IMR-90 (cell line): Measurements from ENCODE around the gene TMEM82. TPM values are rescaled to one million over a fixed set of nuclear protein-coding genes. Genes with fewer than 3 reads are reported as not detected.
A peak's percentile ranks its signal among the peaks of the same experiment; 100 is the strongest.

Experiments used
- ATAC-seq: fragments of 200-7000 bp; cut with Tn5 transposase; 2 replicates; pipeline ENCODE4 v1.9.1; 2020; ENCODE audit warnings: low read depth, mild to moderate bottlenecking, moderate library complexity
- BruUV-seq: library from RNA; stranded (reverse); fragments of 400-500 nt; replicated peaks from 2 replicates; lab custom pipeline; 2021; lab: Mats Ljungman, UMichigan
- CTCF ChIA-PET: fragments of 300-600 bp; formaldehyde crosslinking; extraction: SDS; loops from one replicate; lab custom pipeline; 2021; ENCODE audit warnings: antibody characterized with exemption; lab: Yijun Ruan, JAX
- POLR2A ChIA-PET: fragments of 300-600 bp; sonication (Branson Sonifier 250); formaldehyde crosslinking; loops from one replicate; lab custom pipeline; 2022; ENCODE audit warnings: antibody characterized with exemption; ENCODE audit not compliant: unreplicated experiment; lab: Charles Lee
- DNase-seq: peaks from one replicate; pipeline ENCODE4 v3.0.0; 2013
- H2AFZ ChIP-seq: replicated peaks from 2 replicates; pipeline ENCODE3; 2013; ENCODE audit warnings: low read length, mild to moderate bottlenecking; ENCODE audit not compliant: poor library complexity
- H2AK5ac ChIP-seq: 2 replicates; pipeline ENCODE4 v1.6.1; 2013; ENCODE audit warnings: low read depth, low read length, inconsistent platforms
- H2AK9ac ChIP-seq: replicated peaks from 2 replicates; pipeline ENCODE3; 2013; ENCODE audit warnings: mild to moderate bottlenecking, low read depth, low read length, moderate library complexity; ENCODE audit not compliant: poor library complexity
- H2BK120ac ChIP-seq: 2 replicates; pipeline ENCODE4 v1.6.1; 2013; ENCODE audit warnings: low read depth, low read length, inconsistent platforms
- H2BK15ac ChIP-seq: 3 replicates; pipeline ENCODE4 v1.6.1; 2013; ENCODE audit warnings: low read depth, low read length, inconsistent platforms
- H2BK20ac ChIP-seq: 2 replicates; pipeline ENCODE4 v1.6.1; 2013; ENCODE audit warnings: low read depth, mild to moderate bottlenecking, inconsistent platforms, low read length, moderate library complexity
- H2BK5ac ChIP-seq: 2 replicates; pipeline ENCODE4 v1.6.1; 2013; ENCODE audit warnings: mild to moderate bottlenecking, low read depth, low read length, inconsistent platforms; ENCODE audit not compliant: poor library complexity, severe bottlenecking
- H3K14ac ChIP-seq: replicated peaks from 2 replicates; pipeline ENCODE4 v1.6.1; 2013; ENCODE audit warnings: low read depth, low read length, inconsistent platforms
- H3K18ac ChIP-seq: 2 replicates; pipeline ENCODE4 v1.6.1; 2013; ENCODE audit warnings: low read depth, low read length, control low read depth
- H3K23ac ChIP-seq: 2 replicates; pipeline ENCODE4 v1.6.1; 2013; ENCODE audit warnings: low read depth, low read length, inconsistent platforms
- H3K27ac ChIP-seq: 2 replicates; pipeline ENCODE4 v1.5.1; 2013; ENCODE audit warnings: mild to moderate bottlenecking, control low read depth, low read length; ENCODE audit not compliant: insufficient read depth
- H3K27me3 ChIP-seq: 2 replicates; pipeline ENCODE4 v1.6.1; 2013; ENCODE audit warnings: low read length; ENCODE audit not compliant: control insufficient read depth, insufficient read depth
- H3K36me3 ChIP-seq: 2 replicates; pipeline ENCODE4 v1.6.1; 2013; ENCODE audit warnings: low read length, mixed read lengths; ENCODE audit not compliant: control insufficient read depth, insufficient read depth
- H3K4ac ChIP-seq: 2 replicates; pipeline ENCODE4 v1.6.1; 2013; ENCODE audit warnings: low read depth, low read length, inconsistent platforms
- H3K4me1 ChIP-seq: 2 replicates; pipeline ENCODE4 v1.6.1; 2013; ENCODE audit warnings: low read length, mixed read lengths; ENCODE audit not compliant: control insufficient read depth, insufficient read depth
- H3K4me2 ChIP-seq: 2 replicates; pipeline ENCODE4 v1.6.1; 2013; ENCODE audit warnings: low read depth, mild to moderate bottlenecking, control low read depth, low read length, moderate library complexity
- H3K4me3 ChIP-seq: 2 replicates; pipeline ENCODE4 v1.5.1; 2013; ENCODE audit warnings: low read depth, mild to moderate bottlenecking, control low read depth, low read length, moderate library complexity; ENCODE audit not compliant: insufficient read depth
- H3K56ac ChIP-seq: 2 replicates; pipeline ENCODE4 v1.6.1; 2013; ENCODE audit warnings: low read length, inconsistent platforms; ENCODE audit not compliant: insufficient read depth; ENCODE audit errors: extremely low read depth
- H3K79me1 ChIP-seq, 2 experiments: 2 replicates each; pipeline ENCODE4 v1.6.1; 2013; ENCODE audit warnings: low read length in 2 of 2, inconsistent platforms in 1 of 2, low read depth in 1 of 2
- H3K9ac ChIP-seq: 2 replicates; pipeline ENCODE4 v1.6.1; 2013; ENCODE audit warnings: low read depth, low read length, control low read depth
- H3K9me1 ChIP-seq: 2 replicates; pipeline ENCODE4 v1.6.1; 2013; ENCODE audit warnings: low read length, inconsistent platforms; ENCODE audit not compliant: insufficient read depth
- H3K9me3 ChIP-seq: 2 replicates; pipeline ENCODE4 v1.6.1; 2013; ENCODE audit warnings: low read length; ENCODE audit not compliant: control insufficient read depth, insufficient read depth
- H4K20me1 ChIP-seq: 2 replicates; pipeline ENCODE4 v1.6.1; 2013; ENCODE audit warnings: low read length, inconsistent platforms; ENCODE audit not compliant: insufficient read depth
- H4K5ac ChIP-seq: 2 replicates; pipeline ENCODE4 v1.6.1; 2013; ENCODE audit warnings: mild to moderate bottlenecking, low read depth, low read length, control low read depth
- H4K8ac ChIP-seq, 2 experiments: 2 replicates each; pipeline ENCODE4 v1.6.1; 2013; ENCODE audit warnings: low read depth in 2 of 2, low read length in 2 of 2, control low read depth in 1 of 2, inconsistent platforms in 1 of 2
- H4K91ac ChIP-seq: 2 replicates; pipeline ENCODE4 v1.6.1; 2013; ENCODE audit warnings: low read depth, low read length, inconsistent platforms; ENCODE audit not compliant: insufficient read depth
- MAFK ChIP-seq: IDR thresholded peaks from 2 replicates; pipeline ENCODE4 v1.6.1; 2012; ENCODE audit warnings: low read depth, low read length, improper control_type of control experiment
- MXI1 ChIP-seq: IDR thresholded peaks from 2 replicates; pipeline ENCODE4 v1.6.1; 2012; ENCODE audit warnings: low read depth, mild to moderate bottlenecking, low read length, moderate library complexity, borderline replicate concordance
- WGBS, 2 experiments: methylation state at CpG; one replicate each; pipeline versions ENCODE4 v1.1.5 to v1.1.7; 2013; ENCODE audit warnings: missing lambda C conversion rate in 2 of 2; ENCODE audit not compliant: insufficient read length in 1 of 2; ENCODE audit errors: extremely low coverage in 2 of 2; 5-methylcytosine and 5-hydroxymethylcytosine counted together
- dilution Hi-C: fragments of 300-500 bp; cut with HindIII; formaldehyde crosslinking; loops from one replicate; pipeline ENCODE4 v1.14.3; 2018; ENCODE audit warnings: low sequenced_read_pairs; ENCODE audit not compliant: unreplicated experiment
- in situ Hi-C: fragments of 300-500 bp; cut with MboI; formaldehyde crosslinking; loops from 3 replicates; pipeline ENCODE4 v1.14.3; 2019; ENCODE audit warnings: low sequenced_read_pairs, inconsistent platforms, mixed read lengths
- intact Hi-C: fragments of 100-400 bp; cut with micrococcal nuclease; formaldehyde crosslinking; loops from 2 replicates; pipeline ENCODE4 v1.10.0; 2022
- polyA plus RNA-seq, 3 experiments: library from polyadenylated mRNA; depleted of rRNA; stranded (reverse); fragments of >200 nt; gene quantifications; 2 replicates each; pipeline ENCODE4 v1.2.3, GENCODE V29; 2012; ENCODE audit warnings: low replicate concordance in 1 of 3
- total RNA-seq: library from RNA; depleted of rRNA; stranded (reverse); fragments of >200 nt; gene quantifications from 2 replicates; pipeline ENCODE4 v1.2.3, GENCODE V29; 2012

Gene TMEM82
- total and polyA plus RNA-seq, 2 of the 4 experiments (the other 2 are of a cell fraction), result not detected

DNA sequence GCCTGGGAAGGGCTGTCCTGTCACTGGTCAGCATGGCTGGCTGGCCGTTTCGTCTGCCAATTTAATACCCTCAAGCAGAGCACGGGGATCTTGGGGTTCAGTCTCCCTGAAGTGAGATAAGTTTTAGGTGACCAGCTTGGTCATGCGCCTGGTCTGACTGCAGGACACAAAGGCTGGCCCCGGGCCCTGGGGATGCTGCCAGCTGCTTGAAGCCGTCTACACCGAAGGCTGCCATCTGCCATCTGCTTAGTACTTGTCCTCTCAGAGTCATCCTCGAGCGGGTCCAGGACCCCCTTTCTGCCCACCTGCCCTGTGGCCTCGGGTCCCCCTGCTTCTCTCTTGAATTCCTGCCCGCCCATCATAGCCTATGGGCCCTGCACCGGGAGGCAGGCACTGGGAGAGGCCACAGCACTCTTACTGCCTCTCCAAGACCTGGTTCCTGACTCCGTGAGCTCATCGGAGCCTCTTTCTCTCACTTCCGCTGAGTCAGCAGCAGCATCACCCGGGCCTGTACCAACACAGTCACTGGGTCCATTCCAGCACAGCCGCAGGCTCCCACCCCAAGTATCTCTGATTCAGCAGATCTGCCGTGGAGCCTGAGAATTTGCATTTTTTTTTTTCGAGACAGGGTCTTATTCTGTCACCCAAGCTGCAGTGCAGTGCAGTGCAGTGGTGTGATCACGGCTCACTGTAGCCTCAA is 23.3 kb downstream of the TMEM82 start:
- peak; percentile 61 for DNase-seq
- no peak overlapping the region for H2BK5ac ChIP-seq
- H3K56ac ChIP-seq, result no peak overlapping the region
- intact Hi-C loops (no loop called here), dilution Hi-C loops (no loop called here), in situ Hi-C loops (no loop called here)
- no peak overlapping the region for H4K5ac ChIP-seq
- no peak overlapping the region for H4K91ac ChIP-seq
- TF ChIP-seq MXI1 (no peak), MAFK (peak; percentile 97)
- no peak overlapping the region for H4K8ac ChIP-seq
- peaks cover 27 to 50% of the 10 kb centered on the region in 2 experiments for H3K79me1 ChIP-seq
- H3K27ac ChIP-seq, result no peak overlapping the region
- no peak overlapping the region for H3K23ac ChIP-seq
- H3K4ac ChIP-seq, result no peak overlapping the region
- H2BK20ac ChIP-seq, result no peak overlapping the region
- H3K36me3 ChIP-seq, result peaks cover 50% of the 10 kb centered on the region
- H3K18ac ChIP-seq, result no peak overlapping the region
- no peak overlapping the region for H2BK15ac ChIP-seq
- H2AK9ac ChIP-seq, result no peak overlapping the region
- peak overlapping the region; percentile 25 for H2AFZ ChIP-seq
- H4K20me1 ChIP-seq, result peaks cover 51% of the 10 kb centered on the region
- H3K9ac ChIP-seq, result no peak overlapping the region
- no peak overlapping the region for H2AK5ac ChIP-seq
- no peak overlapping the region for H2BK120ac ChIP-seq
- no peaks in the 10 kb centered on the region for H3K27me3 ChIP-seq
- peaks cover 10% of the 10 kb centered on the region for H3K4me1 ChIP-seq
- no peak overlapping the region for H3K4me2 ChIP-seq
- no peak for ATAC-seq
- ChIA-PET CTCF (no interaction called here), POLR2A (no interaction called here)
- no peak overlapping the region for H3K14ac ChIP-seq
- peaks cover 17% of the 10 kb centered on the region for H3K9me1 ChIP-seq
- H3K4me3 ChIP-seq, result no peak overlapping the region
- no TSS peak for BruUV-seq
- H3K9me3 ChIP-seq, result no peaks in the 10 kb centered on the region
- WGBS, 2 experiments, result 86% methylated on average over 12 of the region's 20 CpGs; no CpG with 5 or more reads in 1 of the 2 experiments
